Vagina (tissue), 2 donors: Measurements from ENCODE around the gene TNN. TPM values are rescaled to one million over a fixed set of nuclear protein-coding genes. Genes with fewer than 3 reads are reported as not detected.

ENCODE experiments used
- DNase-seq, 2 donors: peaks; one replicate each; pipeline ENCODE4 v3.0.0-alpha.2; 2017; ENCODE audit errors: extremely low spot score in 2 of 2
- H3K27ac ChIP-seq: fragments of 200-600 bp; sonication (generic); one replicate; pipeline ENCODE4 v1.5.1; 2019
- H3K27me3 ChIP-seq: fragments of 200-600 bp; sonication (generic); one replicate; pipeline ENCODE4 v1.5.1; 2019
- H3K36me3 ChIP-seq, 2 donors: fragments of 200-600 bp; sonication (generic); one replicate each; pipeline ENCODE4 v1.5.1; 2017 to 2019
- H3K4me1 ChIP-seq: fragments of 200-600 bp; sonication (generic); one replicate; pipeline ENCODE4 v1.5.1; 2019
- H3K4me3 ChIP-seq, 2 donors: fragments of 200-600 bp; sonication (generic); 1 replicate in 1 of 2; 2 replicates in 1 of 2; pipeline ENCODE4 v1.5.1; 2016 to 2019
- H3K9me3 ChIP-seq: fragments of 200-600 bp; sonication (generic); one replicate; pipeline ENCODE4 v1.5.1; 2019
- CTCF ChIP-seq, 3 experiments: fragments of 450-650 bp in 2 of 3; fragments of 200-600 bp in 1 of 3; sonication (generic) in 1 of 3; IDR thresholded peaks; one replicate each; pipeline ENCODE4 v1.5.1; 2017 to 2019; ENCODE audit warnings: antibody characterized with exemption in 3 of 3, mild to moderate bottlenecking in 2 of 3, moderate library complexity in 2 of 3
- POLR2A ChIP-seq, 2 donors: fragments of 450-650 bp; IDR thresholded peaks; one replicate each; pipeline ENCODE4 v1.6.1; 2017; ENCODE audit warnings: antibody characterized with exemption in 2 of 2, mild to moderate bottlenecking in 2 of 2, moderate library complexity in 2 of 2
- POLR2AphosphoS5 ChIP-seq, 2 donors: sonication (generic); formaldehyde crosslinking; IDR thresholded peaks; one replicate each; pipeline ENCODE4 v1.9.0; 2017; ENCODE audit warnings: antibody characterized with exemption in 2 of 2, mild to moderate bottlenecking in 2 of 2, low read depth in 1 of 2; ENCODE audit not compliant: insufficient read depth in 1 of 2
- intact Hi-C: fragments of 100-400 bp; cut with DNase I; formaldehyde crosslinking; loops from one replicate; pipeline ENCODE4 v1.15.1; 2023
- total RNA-seq: library from RNA; depleted of rRNA; stranded (reverse); fragments of >200 nt; gene quantifications from one replicate; pipeline ENCODE4 v1.2.3, GENCODE V29; 2016

TNN gene
- total RNA-seq, 1 donor from 2014 or later = not detected

GRCh38 chr1:175164751-175165150 is 97.1 kb downstream of the TNN start:
- peaks cover 0 to 39% of the 10 kb centered on the region in 2 donors for H3K36me3 ChIP-seq
- TF ChIP-seq POLR2A (IDR thresholded peaks at IDR 0.05) (no peak), POLR2AphosphoS5 (IDR thresholded peaks at IDR 0.05; ENCODE audit: insufficient read depth in 1 of 2, low read depth in 1 of 2) (no peak), CTCF (IDR thresholded peaks at IDR 0.05) (no peak)
- no peak for DNase-seq

GRCh38 chr1:175166746-175167145 is 99.1 kb downstream of the TNN start:
- peaks cover 0 to 26% of the 10 kb centered on the region in 2 donors for H3K36me3 ChIP-seq
- no peak overlapping the region for H3K4me3 ChIP-seq
- intact Hi-C loops = no loop called here
- peaks cover 13% of the 10 kb centered on the region for H3K4me1 ChIP-seq
- H3K27me3 ChIP-seq = no peaks in the 10 kb centered on the region
- H3K9me3 ChIP-seq = no peaks in the 10 kb centered on the region
- no peak overlapping the region for H3K27ac ChIP-seq
- no peak for DNase-seq
- TF ChIP-seq POLR2A (IDR thresholded peaks at IDR 0.05) (no peak), POLR2AphosphoS5 (IDR thresholded peaks at IDR 0.05; ENCODE audit: insufficient read depth in 1 of 2, low read depth in 1 of 2) (no peak), CTCF (IDR thresholded peaks at IDR 0.05) (no peak)

More at GRCh38 chr1:175164751-175165150, 97.1 kb downstream of the TNN start:
- Histone ChIP-seq H3K9me3 (no peaks in the 10 kb centered on the region), H3K4me3 (no peak overlapping the region), H3K4me1 (peaks cover 6% of the 10 kb centered on the region), H3K27me3 (no peaks in the 10 kb centered on the region), H3K27ac (no peak overlapping the region)
- intact Hi-C loops = no loop called here

- DNase-seq = no peak
- no peak overlapping the region for H3K4me3 ChIP-seq
- H3K27me3 ChIP-seq = no peaks in the 10 kb centered on the region
- peaks cover 13% of the 10 kb centered on the region for H3K4me1 ChIP-seq
- intact Hi-C loops = no loop called here
- H3K27ac ChIP-seq = no peak overlapping the region
- peaks cover 0 to 26% of the 10 kb centered on the region in 2 donors for H3K36me3 ChIP-seq
- TF ChIP-seq POLR2A (IDR thresholded peaks at IDR 0.05) (no peak), CTCF (IDR thresholded peaks at IDR 0.05) (no peak), POLR2AphosphoS5 (IDR thresholded peaks at IDR 0.05; ENCODE audit: insufficient read depth in 1 of 2, low read depth in 1 of 2) (no peak)
- no peaks in the 10 kb centered on the region for H3K9me3 ChIP-seq
Measured at GRCh38 chr1:175167861-175168260, 100.2 kb downstream of the TNN start.

GRCh38 chr1:175168782-175169181 is 101.1 kb downstream of the TNN start:
- Histone ChIP-seq H3K27me3 (no peaks in the 10 kb centered on the region), H3K4me1 (peaks cover 14% of the 10 kb centered on the region), H3K27ac (no peak overlapping the region), H3K9me3 (no peaks in the 10 kb centered on the region), H3K36me3 (peaks cover 0 to 21% of the 10 kb centered on the region in 2 donors), H3K4me3 (no peak overlapping the region)
- intact Hi-C loops = no loop called here
- TF ChIP-seq POLR2A (IDR thresholded peaks at IDR 0.05) (no peak), POLR2AphosphoS5 (IDR thresholded peaks at IDR 0.05; ENCODE audit: insufficient read depth in 1 of 2, low read depth in 1 of 2) (no peak), CTCF (IDR thresholded peaks at IDR 0.05) (no peak)
- DNase-seq = no peak

- Histone ChIP-seq H3K36me3 (peaks cover 0 to 21% of the 10 kb centered on the region in 2 donors), H3K9me3 (no peaks in the 10 kb centered on the region), H3K27me3 (no peaks in the 10 kb centered on the region), H3K4me3 (no peak overlapping the region), H3K27ac (no peak overlapping the region), H3K4me1 (peaks cover 21% of the 10 kb centered on the region)
- no peak for TF ChIP-seq POLR2A (IDR thresholded peaks at IDR 0.05)
- TF ChIP-seq CTCF (IDR thresholded peaks at IDR 0.05) = no peak
- no peak for TF ChIP-seq POLR2AphosphoS5 (IDR thresholded peaks at IDR 0.05; ENCODE audit: insufficient read depth in 1 of 2, low read depth in 1 of 2)
- intact Hi-C loops = no loop called here
- DNase-seq = no peak
Measured at GRCh38 chr1:175169286-175170018, 101.8 kb downstream of the TNN start.
